Subcutaneous abdominal adipose tissue (tissue), 5 donors: ENCODE measurements around the gene CXorf66.
"Not testable (repeated sequence)": the region's sequence is repeated elsewhere in the genome, so short reads cannot be mapped to it uniquely, and the experiment has no call there.

Experiments
- H3K27ac ChIP-seq: one replicate; pipeline ENCODE4 v1.7.0; 2013; ENCODE audit warnings: low read depth, mild to moderate bottlenecking, inconsistent platforms, low read length, moderate library complexity
- H3K27me3 ChIP-seq, 5 donors: one replicate each; pipeline ENCODE4 v1.7.0; 2013; ENCODE audit warnings: low read length in 5 of 5, inconsistent platforms in 1 of 5; ENCODE audit not compliant: control insufficient read depth in 5 of 5, insufficient read depth in 4 of 5
- H3K36me3 ChIP-seq, 5 donors: one replicate each; pipeline ENCODE4 v1.7.0; 2013; ENCODE audit warnings: low read length in 5 of 5; ENCODE audit not compliant: control insufficient read depth in 5 of 5, insufficient read depth in 5 of 5
- H3K4me1 ChIP-seq, 5 donors: one replicate each; pipeline ENCODE4 v1.7.0; 2013; ENCODE audit warnings: low read length in 5 of 5, mild to moderate bottlenecking in 3 of 5, moderate library complexity in 1 of 5; ENCODE audit not compliant: control insufficient read depth in 5 of 5, insufficient read depth in 5 of 5
- H3K4me3 ChIP-seq, 5 donors: one replicate each; pipeline ENCODE4 v1.7.0; 2013; ENCODE audit warnings: low read length in 5 of 5, low read depth in 1 of 5
- H3K9ac ChIP-seq, 5 donors: one replicate each; pipeline ENCODE4 v1.7.0; 2013; ENCODE audit warnings: low read length in 5 of 5, mild to moderate bottlenecking in 4 of 5, moderate library complexity in 3 of 5
- H3K9me3 ChIP-seq, 5 donors: one replicate each; pipeline ENCODE4 v1.7.0; 2013; ENCODE audit warnings: low read length in 5 of 5; ENCODE audit not compliant: control insufficient read depth in 5 of 5
- donor health status: healthy.
- donor health status: healthy.
- donor health status: healthy.
- donor health status: healthy.
- donor health status: healthy.

CXorf66 gene

DNA sequence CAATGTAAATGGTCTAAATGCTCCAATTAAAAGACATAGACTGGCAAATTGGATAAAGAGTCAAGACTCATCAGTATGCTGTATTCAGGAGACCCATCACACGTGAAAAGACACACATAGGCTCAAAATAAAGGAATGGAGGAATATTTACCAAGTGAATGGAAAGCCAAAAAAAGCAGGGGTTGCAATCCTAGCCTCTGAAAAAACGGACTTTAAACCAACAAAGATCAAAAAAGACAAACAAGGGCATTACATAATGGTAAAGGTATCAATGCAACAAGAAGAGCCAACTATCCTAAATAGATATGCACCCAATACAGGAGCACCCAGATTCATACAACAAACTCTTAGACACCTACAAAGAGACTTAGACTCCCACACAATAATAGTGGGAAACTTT lies 4.2 kb downstream of the CXorf66 start:
- not testable (repeated sequence) for H3K9ac ChIP-seq, H3K4me1 ChIP-seq, H3K4me3 ChIP-seq, H3K36me3 ChIP-seq, H3K9me3 ChIP-seq, H3K27ac ChIP-seq
- H3K27me3 ChIP-seq: peaks cover 0 to 10% (median 4%) of the 10 kb centered on the region in 5 donors

DNA sequence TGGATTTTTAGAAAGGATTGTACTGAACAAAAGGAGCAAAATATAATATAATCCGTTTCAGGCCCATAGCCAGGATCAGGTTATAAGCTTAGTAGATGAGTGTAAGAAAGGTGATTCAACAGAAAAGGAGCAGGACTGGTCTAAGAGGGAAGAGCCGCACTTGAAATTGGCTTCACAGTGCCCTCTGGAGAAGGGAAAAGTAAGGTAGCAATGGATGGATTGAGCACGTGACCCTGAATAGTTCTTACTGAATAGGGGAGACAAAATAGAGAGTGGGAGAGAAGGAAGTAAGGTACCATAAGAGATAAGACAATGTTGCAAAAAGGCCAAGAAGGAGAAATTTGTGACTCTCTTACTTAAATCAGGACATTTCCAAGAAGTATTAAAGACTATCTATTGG lies 15.6 kb downstream of the CXorf66 start:
- H3K4me3 ChIP-seq: no peak overlapping the region
- no peak overlapping the region for H3K9ac ChIP-seq
- no peaks in the 10 kb centered on the region for H3K4me1 ChIP-seq
- no peak overlapping the region for H3K27ac ChIP-seq
- no peaks in the 10 kb centered on the region for H3K9me3 ChIP-seq
- H3K36me3 ChIP-seq: no peaks in the 10 kb centered on the region
- peaks cover 0 to 2% (median 0%) of the 10 kb centered on the region in 5 donors for H3K27me3 ChIP-seq

DNA sequence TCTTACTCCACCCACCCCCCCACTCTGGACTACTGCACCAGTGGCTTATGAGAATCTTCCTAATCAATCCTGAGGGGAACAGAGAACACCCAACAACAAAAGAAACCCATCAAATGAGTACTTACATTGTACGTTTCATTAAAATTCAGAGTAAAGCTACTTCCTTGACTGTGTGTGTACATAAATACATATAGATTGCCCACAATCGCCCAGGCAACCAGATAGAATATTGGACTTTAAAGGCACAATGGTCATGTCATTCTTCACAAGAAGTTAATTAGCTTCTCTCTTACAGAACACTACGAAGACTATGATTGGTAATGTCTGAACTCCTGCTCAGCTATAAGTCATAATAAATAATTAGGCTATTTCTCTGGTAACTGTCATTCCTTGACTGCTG lies 20.2 kb downstream of the CXorf66 start:
- no peaks in the 10 kb centered on the region for H3K4me1 ChIP-seq

DNA sequence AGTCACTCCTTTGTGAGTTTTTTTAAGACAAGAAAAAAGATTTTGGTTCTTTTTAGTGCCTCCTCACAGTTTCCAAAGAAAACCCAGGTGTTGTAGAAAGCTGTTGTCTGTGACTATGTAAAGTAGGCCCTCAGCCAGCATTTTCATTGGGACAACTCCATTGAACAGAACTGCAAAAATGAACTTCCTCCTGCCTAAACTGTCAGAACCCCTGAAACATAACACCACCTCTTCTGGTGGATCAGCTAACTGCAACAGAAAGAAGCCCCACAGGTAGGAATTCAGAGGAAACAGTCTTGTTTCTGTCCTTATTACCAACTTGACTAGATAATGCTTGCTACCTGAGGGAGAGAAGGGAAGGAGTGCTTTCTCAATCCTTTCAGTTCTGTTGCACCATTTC lies 29.1 kb downstream of the CXorf66 start:
- no peak overlapping the region for H3K4me3 ChIP-seq
- H3K9me3 ChIP-seq: no peaks in the 10 kb centered on the region
- H3K36me3 ChIP-seq: no peaks in the 10 kb centered on the region
- H3K9ac ChIP-seq: no peak overlapping the region
- H3K27me3 ChIP-seq: peaks cover 0 to 1% (median 0%) of the 10 kb centered on the region in 5 donors
- H3K4me1 ChIP-seq: peaks cover 0 to 6% (median 4%) of the 10 kb centered on the region in 5 donors
- no peak overlapping the region for H3K27ac ChIP-seq

More for the DNA sequence above, 20.2 kb downstream of the CXorf66 start:
- Histone ChIP-seq H3K27me3 (peaks cover 0 to 4% (median 0%) of the 10 kb centered on the region in 5 donors), H3K4me3 (no peak overlapping the region), H3K9me3 (no peaks in the 10 kb centered on the region), H3K9ac (no peak overlapping the region), H3K27ac (no peak overlapping the region), H3K36me3 (no peaks in the 10 kb centered on the region)

DNA sequence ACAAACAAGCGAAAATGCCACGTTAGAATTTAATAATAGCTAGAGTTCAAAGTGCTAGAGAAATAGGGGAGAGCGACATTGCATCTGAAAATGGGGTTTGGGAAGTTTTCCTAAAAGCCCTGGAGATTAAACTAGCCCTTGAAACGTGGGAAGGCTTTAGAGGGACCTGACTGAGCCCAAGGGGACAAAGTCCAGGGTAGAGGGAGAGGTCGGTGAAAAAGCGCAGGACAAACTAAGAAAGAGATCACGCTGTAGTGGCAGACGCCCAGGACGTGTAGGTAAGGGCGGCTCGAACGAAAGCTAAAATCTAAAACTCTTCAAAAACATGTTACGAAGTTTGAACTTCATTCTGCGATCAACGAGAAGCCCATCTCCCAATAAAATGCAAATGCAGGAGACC lies 31.4 kb downstream of the CXorf66 start:
- no peaks in the 10 kb centered on the region for H3K9me3 ChIP-seq
- H3K36me3 ChIP-seq: no peaks in the 10 kb centered on the region
- peak overlapping the region; percentile 88 for H3K27ac ChIP-seq
- peaks cover 0 to 3% (median 2%) of the 10 kb centered on the region in 5 donors for H3K27me3 ChIP-seq
- peak overlapping the region; percentile 68 to 78 (median 70) for H3K4me3 ChIP-seq
- peak overlapping the region in 4 of 5 donors; percentile 23 to 74 (median 66) for H3K9ac ChIP-seq
- peaks cover 0 to 14% (median 4%) of the 10 kb centered on the region in 5 donors for H3K4me1 ChIP-seq

DNA sequence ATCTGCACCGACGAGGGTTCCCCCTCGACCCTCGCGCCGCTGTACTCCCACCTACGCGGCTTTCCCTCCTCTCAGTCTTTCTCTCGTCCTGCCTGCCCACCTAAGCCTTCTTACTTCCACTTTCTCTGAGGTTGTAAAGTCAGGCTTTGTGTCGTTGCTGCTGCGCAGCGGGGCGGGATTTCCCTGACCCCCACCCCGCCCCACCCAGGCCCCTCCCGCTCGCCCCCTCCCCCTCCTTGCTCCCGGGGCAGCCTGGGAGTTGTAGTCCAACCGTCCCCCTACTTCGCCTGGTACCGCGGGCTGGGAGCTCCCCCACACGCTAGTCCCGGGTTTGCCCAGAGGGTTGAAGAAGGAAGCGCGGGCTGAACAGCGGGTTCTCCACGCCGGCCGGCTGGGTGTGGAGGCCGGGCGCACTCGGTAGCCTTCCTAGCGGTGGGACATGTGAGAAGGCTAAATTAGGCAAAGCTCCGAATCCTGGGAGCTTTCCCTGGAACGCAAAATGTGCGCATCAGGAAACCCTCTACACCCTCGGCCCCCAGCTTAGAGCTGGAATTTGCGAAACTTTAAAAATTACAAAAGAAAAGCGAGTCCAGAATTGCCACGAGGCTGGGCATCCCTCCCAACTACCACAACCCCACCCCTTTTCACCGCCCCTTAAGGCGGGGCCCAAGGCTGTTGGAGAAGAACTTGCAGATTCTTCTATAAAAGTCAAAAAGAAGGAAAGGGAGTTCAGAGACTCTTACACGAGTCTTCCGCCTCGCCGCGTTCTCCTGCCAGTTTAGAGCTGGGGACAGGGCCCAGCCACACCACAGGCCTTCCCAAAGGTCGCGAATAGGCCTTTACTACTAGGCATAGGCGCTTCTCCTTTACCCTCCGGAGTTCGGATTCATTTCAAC lies 32.2 kb downstream of the CXorf66 start, which contains the start of gene ATP11C:
Gene ATP11C, minus strand, starts transcription at position 153 of the 896 bp plus-strand sequence. CDS start 1,011 bp downstream, outside the sequence.
- Histone ChIP-seq H3K4me3 (peak within 1 kb of the TSS; percentile 70 to 78 (median 72)), H3K27ac (peak within 1 kb of the TSS; percentile 88), H3K36me3 (no peaks in the 10 kb centered on the region), H3K9me3 (no peaks in the 10 kb centered on the region), H3K9ac (peak within 1 kb of the TSS in 4 of 5 donors; percentile 62 to 77 (median 68)), H3K27me3 (peaks cover 0 to 3% (median 2%) of the 10 kb centered on the region in 5 donors), H3K4me1 (peaks cover 0 to 14% (median 4%) of the 10 kb centered on the region in 5 donors)

DNA sequence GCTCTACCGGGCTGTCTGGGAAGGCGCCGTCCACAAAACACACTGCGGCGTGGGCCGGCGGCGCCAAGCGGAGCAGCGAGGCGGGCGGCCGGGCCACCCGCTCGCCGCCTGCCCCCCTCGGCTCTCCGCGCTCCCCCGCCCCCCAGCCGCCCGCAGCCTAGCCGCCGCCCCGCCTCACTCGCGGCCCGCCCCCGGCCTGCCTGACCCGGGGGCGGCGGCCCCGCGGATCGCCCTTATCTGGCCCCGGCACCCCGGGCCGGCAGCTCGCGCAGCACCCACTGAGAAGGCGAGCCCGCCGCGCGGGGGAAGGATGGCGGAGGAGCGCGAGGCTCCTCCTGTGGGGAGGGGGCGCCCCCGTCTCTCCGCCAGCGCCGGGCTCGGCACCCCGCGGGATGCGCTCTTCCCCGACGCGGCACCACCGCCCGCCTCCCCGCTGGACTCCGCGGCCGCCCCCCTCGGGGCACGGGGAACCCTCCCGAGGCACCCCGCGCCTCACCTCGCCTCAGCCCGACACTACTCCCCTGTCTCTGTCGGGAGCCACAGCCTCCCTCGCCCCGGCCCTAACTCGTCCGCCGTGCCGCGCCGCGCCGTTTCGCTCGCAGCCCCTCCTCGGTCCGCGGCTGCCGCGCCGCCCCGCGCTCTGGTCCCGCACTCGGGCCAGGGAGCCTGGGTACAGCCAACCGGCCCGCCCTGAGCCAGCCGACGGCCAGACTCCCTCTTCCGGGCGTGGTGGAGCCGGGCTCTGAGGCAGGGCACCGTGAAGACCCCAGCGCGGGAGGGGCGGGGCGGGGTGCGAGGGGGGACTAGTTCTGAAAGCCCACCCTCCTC lies 33.0 kb downstream of the CXorf66 start:
- H3K4me3 ChIP-seq: peak overlapping the region; percentile 70 to 78 (median 72)
- peaks cover 0 to 14% (median 4%) of the 10 kb centered on the region in 5 donors for H3K4me1 ChIP-seq
- H3K36me3 ChIP-seq: no peaks in the 10 kb centered on the region
- peak overlapping the region in 4 of 5 donors; percentile 62 to 77 (median 67) for H3K9ac ChIP-seq
- H3K9me3 ChIP-seq: no peaks in the 10 kb centered on the region
- peaks cover 0 to 3% (median 2%) of the 10 kb centered on the region in 5 donors for H3K27me3 ChIP-seq
- peak overlapping the region; percentile 88 for H3K27ac ChIP-seq

DNA sequence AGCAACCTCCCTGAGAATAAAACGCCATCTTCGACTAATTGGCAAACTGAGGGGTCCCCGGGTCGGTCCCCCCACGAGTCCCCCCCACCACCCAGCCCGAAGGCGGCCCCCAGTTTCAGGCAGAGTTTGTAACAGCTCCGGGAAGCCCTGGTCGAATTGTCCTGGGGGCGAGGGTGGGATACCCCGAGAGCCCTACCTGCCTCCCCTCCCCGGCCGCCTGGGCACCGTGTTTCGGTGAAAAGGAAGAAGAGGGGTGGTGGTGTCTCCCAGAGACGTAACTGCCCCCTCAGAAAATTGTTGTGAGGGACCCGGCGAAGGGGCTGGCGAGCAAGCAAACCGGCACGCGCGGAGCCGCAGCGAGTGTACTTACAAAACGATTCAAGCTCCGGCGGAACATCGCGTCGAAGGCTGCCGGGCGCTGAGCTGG lies 33.7 kb downstream of the CXorf66 start:
- peak overlapping the region in 4 of 5 donors; percentile 62 to 69 (median 64) for H3K9ac ChIP-seq
- H3K27ac ChIP-seq: no peak overlapping the region
- peaks cover 0 to 14% (median 4%) of the 10 kb centered on the region in 5 donors for H3K4me1 ChIP-seq
- H3K4me3 ChIP-seq: peak overlapping the region; percentile 42 to 75 (median 72)
- peaks cover 0 to 3% (median 2%) of the 10 kb centered on the region in 5 donors for H3K27me3 ChIP-seq
- H3K36me3 ChIP-seq: no peaks in the 10 kb centered on the region
- H3K9me3 ChIP-seq: no peaks in the 10 kb centered on the region

DNA sequence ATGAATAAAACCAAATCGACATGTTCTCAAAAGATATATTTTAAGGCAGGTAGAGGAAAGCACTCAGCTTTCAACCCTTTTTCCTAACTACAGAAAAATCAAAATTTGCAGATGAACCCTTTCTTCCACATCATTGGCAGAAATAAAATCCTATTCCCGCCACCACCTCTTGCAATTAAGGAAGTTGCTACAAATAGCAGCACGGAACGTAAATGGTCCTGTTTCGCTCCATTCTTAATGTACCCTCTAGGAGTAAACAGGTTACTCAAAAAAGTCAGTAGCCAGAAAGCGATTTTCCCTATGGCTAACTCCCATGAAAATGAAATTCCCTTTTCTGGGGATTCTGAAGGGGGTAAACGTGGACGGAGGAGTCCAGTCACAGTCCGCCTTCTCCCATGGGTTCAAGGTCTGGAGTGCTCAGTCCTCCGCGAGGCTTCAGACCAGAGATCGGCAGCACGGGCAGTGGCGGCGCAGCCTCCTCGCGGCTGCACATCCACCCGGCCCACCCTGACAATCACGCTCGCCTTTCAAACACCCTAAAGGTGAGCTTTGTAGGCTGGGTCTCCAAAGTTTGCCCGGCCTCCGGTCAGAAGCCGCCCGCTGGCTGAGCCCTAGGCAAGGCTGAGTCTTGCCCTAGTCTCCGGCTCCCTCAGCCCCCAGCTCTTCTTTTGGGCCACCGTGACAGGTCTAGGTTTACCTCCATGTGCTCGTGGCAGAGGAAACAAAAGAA lies 34.2 kb downstream of the CXorf66 start:
- Histone ChIP-seq H3K36me3 (no peaks in the 10 kb centered on the region), H3K9me3 (no peaks in the 10 kb centered on the region), H3K9ac (peak overlapping the region in 4 of 5 donors; percentile 19 to 69 (median 64)), H3K4me1 (peaks cover 0 to 14% (median 4%) of the 10 kb centered on the region in 5 donors), H3K27ac (no peak overlapping the region), H3K27me3 (peaks cover 0 to 3% (median 2%) of the 10 kb centered on the region in 5 donors), H3K4me3 (peak overlapping the region; percentile 42 to 75 (median 72))
